Activated T-helper 2 cell treated with anti-CD3 and anti-CD28 coated beads, Interferon-gamma antibody, Interleukin-2, Interleukin-4, amounts not matched to agents 10 μg/mL and 5 μg/mL and 100 μg/mL, durations not matched to agents 14 hours and 24 hours and 36 hours (primary cell): ENCODE data around the gene PPP5C. TPM values are rescaled to one million over a fixed set of nuclear protein-coding genes. Genes with fewer than 3 reads are reported as not detected.

Source experiments
- DNase-seq: peaks from one replicate; pipeline ENCODE4 v3.0.0; 2021; ENCODE audit warnings: low spot score
- H3K27ac Mint-ChIP-seq: one replicate; pipeline ENCODE4 v1.8.0; 2021; ENCODE audit warnings: mixed read lengths
- H3K27me3 Mint-ChIP-seq: one replicate; pipeline ENCODE4 v1.8.0; 2021; ENCODE audit warnings: low read depth, mixed read lengths
- H3K36me3 Mint-ChIP-seq: one replicate; pipeline ENCODE4 v1.8.0; 2021; ENCODE audit warnings: low read depth, mixed read lengths
- H3K4me1 Mint-ChIP-seq: one replicate; pipeline ENCODE4 v1.8.0; 2021; ENCODE audit warnings: low read depth, mixed read lengths
- H3K4me3 Mint-ChIP-seq: one replicate; pipeline ENCODE4 v1.8.0; 2021; ENCODE audit warnings: low read depth, mild to moderate bottlenecking, moderate library complexity, mixed read lengths
- H3K9me3 Mint-ChIP-seq: one replicate; pipeline ENCODE4 v1.8.0; 2021; ENCODE audit warnings: mixed read lengths
- intact Hi-C: fragments of 100-400 bp; cut with micrococcal nuclease; formaldehyde crosslinking; loops from one replicate; pipeline ENCODE4 v1.15.1; 2023
- total RNA-seq: library from RNA; stranded (reverse); gene quantifications from 2 replicates; pipeline ENCODE4 v1.2.3, GENCODE V29; 2022

Gene PPP5C
- total RNA-seq, 1 donor from 2014 or later = 136 TPM

DNA sequence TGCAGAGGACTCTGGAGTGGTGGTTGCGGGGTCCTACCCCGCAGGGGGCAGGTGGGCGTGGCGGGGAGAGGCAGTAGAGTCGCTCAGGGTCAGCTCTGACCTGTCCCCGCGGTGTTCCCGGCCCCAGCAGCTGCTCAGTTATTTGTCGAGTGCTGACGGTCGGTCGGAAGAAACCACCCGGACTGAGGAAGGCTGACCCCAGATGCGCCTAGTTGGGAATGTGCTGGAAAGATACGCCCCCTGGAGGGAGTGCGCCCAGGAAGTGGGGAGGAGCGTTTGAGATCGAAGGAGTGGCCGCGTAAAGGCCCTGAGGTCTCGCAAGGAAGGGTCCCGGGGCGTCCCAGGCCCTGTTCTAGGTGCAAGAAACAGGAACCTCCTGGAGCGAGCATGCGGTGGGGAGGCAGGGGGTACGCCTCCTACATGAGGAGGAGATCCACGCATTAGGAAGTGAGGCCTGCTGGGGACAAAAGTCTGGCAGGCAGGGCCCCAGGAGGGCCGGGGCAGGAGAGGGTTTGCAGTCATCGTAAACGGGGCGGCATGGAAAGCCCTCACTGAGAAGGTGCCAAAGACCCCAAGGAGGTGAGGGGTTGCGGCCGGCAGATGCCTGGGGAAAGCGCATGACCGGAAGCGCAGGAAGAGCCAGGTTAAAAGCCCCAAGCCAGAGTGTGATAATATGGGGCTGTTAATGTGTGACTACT lies 57.3 kb downstream of the PPP5C start:
- no peaks in the 10 kb centered on the region for H3K9me3 Mint-ChIP-seq
- H3K36me3 Mint-ChIP-seq = no peaks in the 10 kb centered on the region
- H3K4me3 Mint-ChIP-seq = no peak overlapping the region
- intact Hi-C loops = no loop called here
- H3K4me1 Mint-ChIP-seq = peaks cover 7% of the 10 kb centered on the region
- H3K27me3 Mint-ChIP-seq = peaks cover 62% of the 10 kb centered on the region
- H3K27ac Mint-ChIP-seq = no peak overlapping the region
- no peak for DNase-seq

DNA sequence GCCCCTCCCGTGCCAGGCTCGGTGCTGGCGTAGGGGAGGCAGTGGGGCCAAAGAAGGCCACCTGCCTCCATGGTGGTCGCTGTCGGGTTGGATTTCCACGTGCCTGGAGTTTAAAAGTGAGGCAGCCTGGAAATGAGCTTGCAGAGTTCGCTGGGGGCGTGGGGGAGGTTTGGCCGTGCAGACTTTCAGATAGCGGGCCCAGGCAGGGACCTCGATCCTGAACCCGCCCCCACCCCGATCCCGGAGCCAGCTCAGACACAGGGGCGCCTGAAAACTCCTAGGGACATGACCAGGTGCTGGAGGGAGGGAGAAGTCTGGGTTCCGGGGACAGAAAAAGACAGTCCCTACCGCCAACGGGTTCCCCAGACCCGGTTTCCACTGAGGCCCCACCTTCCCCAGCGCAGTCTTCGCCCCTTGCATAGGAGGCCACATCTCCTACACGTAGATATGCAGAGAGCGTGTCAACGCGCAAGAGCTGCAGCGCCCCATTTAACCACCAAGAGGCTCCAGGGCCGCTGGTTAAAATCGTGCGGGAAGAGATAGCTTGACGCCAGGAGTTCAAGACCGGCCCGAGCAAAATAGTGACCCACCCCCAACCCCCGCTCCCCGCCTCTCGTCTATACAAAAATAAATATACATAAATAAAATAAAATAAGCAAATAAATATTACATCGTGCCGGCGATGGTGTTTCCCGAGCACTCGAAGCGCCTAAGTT lies 58.0 kb downstream of the PPP5C start:
- no peak overlapping the region for H3K4me3 Mint-ChIP-seq

DNA sequence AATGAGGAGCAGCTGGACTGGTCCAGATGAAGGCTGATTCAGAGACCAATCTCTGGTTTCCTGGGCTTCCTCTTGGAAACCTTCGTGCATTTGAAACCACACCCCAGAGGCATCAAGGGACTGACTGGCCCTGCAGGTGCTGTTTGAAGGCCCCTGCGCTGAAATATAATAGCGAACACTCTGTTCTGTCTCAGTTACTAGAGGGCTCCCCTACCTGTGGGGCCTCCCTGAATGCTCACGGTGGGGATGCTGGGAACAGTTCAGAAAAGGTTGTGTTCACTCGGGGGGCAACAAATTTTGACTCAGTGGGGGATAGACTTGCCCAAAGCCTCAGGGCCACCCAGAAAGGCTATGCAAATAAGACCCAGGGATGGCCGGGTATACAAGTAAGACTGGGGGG lies 60.1 kb downstream of the PPP5C start:
- Mint-ChIP-seq H3K36me3 (no peaks in the 10 kb centered on the region), H3K27me3 (peaks cover 71% of the 10 kb centered on the region), H3K4me3 (no peak overlapping the region), H3K4me1 (peaks cover 7% of the 10 kb centered on the region), H3K9me3 (no peaks in the 10 kb centered on the region), H3K27ac (no peak overlapping the region)
- DNase-seq = no peak
- intact Hi-C loops = no loop called here

More for the DNA sequence above, 58.0 kb downstream of the PPP5C start:
- no peak for DNase-seq
- Mint-ChIP-seq H3K36me3 (no peaks in the 10 kb centered on the region), H3K27ac (no peak overlapping the region), H3K4me1 (peaks cover 7% of the 10 kb centered on the region), H3K9me3 (no peaks in the 10 kb centered on the region), H3K27me3 (peaks cover 61% of the 10 kb centered on the region)
- intact Hi-C loops = no loop called here

DNA sequence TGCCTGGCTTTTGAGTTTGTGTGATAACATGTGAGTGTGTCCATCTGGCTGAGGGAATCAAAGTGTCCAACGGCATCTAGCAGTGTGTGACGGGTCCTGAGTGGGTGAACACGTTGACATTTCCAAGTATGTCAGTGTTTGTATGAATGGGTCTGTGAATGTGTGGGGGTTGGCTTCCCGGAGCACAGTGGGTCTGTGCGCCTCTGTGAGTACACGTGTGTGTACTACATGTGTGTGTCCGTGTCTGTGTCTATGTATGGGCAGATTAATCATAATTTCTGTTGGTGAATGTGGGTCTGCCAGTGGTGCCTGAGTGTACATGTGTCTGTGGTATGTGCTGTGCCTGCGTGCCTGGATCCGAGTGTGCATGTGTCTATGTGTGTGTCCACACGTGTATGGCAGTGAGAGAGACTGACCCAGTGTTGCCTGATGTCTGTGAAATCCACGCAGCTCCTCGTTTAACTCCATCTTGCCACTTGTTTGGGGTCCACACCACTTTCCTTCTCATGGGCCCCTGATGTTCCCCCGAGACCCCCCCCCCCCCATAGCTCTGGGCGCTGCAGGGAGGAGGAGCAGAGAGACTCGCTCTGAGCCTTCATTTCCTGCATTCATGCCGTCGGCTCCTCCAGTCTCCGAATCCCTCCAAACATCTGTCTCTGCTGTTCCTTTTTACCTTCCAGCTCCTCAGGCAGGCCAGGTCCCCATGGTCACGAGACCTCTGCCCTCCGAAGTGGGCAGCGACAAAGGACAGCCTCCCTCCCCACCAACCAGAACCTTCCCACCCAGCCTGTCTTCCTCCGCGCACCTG lies 61.2 kb downstream of the PPP5C start:
- H3K27me3 Mint-ChIP-seq = peaks cover 76% of the 10 kb centered on the region
- no peaks in the 10 kb centered on the region for H3K36me3 Mint-ChIP-seq
- intact Hi-C loops = no loop called here
- H3K9me3 Mint-ChIP-seq = no peaks in the 10 kb centered on the region
- H3K27ac Mint-ChIP-seq = no peak overlapping the region
- no peak overlapping the region for H3K4me3 Mint-ChIP-seq
- DNase-seq = no peak
- peaks cover 5% of the 10 kb centered on the region for H3K4me1 Mint-ChIP-seq

DNA sequence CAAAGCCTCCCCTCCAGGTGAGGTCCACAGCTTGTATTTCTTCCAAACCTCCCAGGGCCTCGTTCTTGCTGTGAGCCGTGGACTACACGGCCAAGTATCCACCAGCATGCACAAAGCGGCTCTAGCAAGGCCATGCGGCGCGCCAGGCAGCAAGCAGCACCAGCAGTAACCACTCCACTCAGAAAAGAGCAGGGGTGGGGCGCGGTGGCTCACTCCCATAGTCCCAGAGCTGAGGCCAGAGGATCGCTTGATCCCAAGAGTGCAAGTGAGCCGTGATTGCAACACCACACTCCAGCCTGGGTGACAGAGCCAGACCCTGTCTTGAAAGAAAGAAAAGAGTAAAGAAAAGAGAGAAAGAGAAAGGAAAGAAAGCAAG lies 61.8 kb downstream of the PPP5C start:
- H3K9me3 Mint-ChIP-seq = no peaks in the 10 kb centered on the region
- H3K27me3 Mint-ChIP-seq = peaks cover 75% of the 10 kb centered on the region
- DNase-seq = no peak
- no peak overlapping the region for H3K4me3 Mint-ChIP-seq
- H3K4me1 Mint-ChIP-seq = peaks cover 5% of the 10 kb centered on the region
- H3K27ac Mint-ChIP-seq = no peak overlapping the region
- no peaks in the 10 kb centered on the region for H3K36me3 Mint-ChIP-seq
- intact Hi-C loops = no loop called here

DNA sequence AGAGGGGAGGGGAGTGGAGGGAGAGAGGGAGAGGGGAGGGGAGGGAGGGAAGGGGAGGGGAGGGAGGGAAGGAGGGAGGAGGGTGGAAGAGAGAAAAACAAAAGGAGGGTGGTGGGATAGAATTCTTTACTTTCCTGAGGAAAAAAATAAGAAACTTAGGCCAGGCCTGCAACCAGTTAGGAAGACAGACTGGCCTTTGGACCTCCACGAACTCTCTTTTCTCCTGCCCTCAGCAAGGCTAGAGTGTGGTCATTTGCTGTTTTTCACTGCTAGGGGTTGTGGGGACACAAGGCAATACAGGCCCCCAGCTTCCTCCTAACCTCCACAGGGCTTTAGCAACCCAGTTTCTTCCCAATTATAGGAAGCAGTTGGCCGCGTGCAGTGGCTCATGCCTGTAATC lies 62.3 kb downstream of the PPP5C start:
- Mint-ChIP-seq H3K27me3 (peaks cover 75% of the 10 kb centered on the region), H3K9me3 (no peaks in the 10 kb centered on the region), H3K27ac (no peak overlapping the region), H3K36me3 (no peaks in the 10 kb centered on the region), H3K4me3 (no peak overlapping the region), H3K4me1 (peaks cover 3% of the 10 kb centered on the region)
- intact Hi-C loops = no loop called here
- DNase-seq = no peak

DNA sequence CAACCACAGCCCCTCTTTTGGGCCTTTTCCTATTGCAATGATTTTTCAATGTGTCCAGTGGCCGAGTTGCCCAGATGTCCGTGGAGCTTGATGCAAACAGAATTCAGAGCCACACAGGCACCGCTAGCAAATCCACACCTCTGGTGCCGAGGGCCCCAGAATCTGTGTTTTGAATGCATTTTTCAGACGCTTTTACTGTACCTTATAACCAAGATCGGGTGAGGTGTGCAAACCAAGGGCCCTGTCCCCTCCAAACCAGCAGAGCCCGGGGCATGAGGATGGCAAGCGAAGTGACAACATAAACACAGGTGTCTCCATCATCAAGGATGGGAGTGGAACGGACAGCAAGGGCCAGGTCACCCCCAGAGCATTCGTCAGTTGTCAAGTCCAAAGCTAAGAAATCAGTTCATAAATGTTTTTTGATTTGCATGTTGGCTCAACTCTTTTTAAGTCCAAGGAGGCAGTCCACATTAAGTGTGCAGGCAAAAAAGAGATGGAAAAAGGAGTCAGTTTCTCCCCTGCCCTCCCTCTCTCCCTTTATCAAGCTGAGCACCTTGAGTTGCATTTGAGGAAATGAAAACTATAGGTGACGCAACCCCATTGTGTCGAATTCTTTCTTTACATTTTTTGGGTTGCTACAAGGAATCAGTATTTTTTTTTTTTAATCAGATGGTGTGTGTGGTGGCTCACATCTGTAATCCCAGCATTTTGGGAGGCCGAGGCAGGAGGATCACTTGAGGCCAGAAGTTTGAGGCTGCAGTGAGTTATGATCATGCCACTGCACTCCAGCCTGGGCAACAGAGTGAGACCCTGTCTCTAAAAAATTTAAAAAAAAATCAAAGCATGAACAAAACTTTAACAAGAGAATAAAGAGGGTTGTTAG lies 63.6 kb downstream of the PPP5C start:
- Mint-ChIP-seq H3K27me3 (peaks cover 70% of the 10 kb centered on the region), H3K27ac (no peak overlapping the region), H3K4me1 (no peaks in the 10 kb centered on the region), H3K9me3 (no peaks in the 10 kb centered on the region), H3K4me3 (no peak overlapping the region), H3K36me3 (no peaks in the 10 kb centered on the region)
- no peak for DNase-seq
- intact Hi-C loops = loop anchor here (5.0 kb wide), 1 partner anchor 333 kb away; no protein-coding TSS in a partner anchor

DNA sequence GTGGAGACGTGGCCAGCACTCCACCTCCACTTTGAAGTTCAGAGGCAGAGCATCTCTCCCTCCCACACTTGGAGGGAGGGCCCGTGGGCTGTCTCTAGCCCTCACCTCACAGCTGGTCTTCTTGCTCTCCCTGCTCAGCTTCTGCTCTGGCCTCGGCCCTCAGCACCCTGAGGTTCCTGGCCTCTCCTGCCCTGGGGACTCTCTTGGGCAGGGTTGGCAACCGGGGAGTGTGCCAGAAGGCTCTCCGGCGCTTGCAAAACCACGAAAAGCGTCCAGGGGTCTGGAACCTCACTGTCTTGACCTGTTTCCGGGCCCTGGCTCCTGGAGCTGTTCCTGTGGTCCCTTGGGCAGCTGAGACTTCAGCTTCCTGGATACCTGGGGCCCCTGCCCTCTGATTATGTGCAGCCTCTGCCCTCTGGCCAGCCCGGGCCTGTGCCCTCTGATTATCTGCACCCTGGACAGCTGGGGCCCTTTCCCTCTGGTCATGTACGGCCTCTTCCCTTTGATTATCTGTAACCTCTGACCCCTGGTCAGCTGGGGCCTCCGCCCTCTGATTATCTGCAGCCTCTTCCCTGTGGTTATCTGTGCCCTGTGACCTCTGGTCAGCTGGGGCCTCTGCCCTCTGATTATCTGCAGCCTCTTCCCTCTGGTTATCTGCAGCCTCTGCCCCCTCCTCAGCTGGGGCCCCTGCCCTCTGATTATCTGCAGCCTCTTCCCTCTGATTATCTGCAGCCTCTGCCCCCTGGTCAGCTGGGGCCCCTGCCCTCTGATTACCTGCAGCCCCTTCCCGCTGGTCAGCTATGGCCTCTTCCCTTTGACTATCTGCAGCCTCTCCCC lies 64.4 kb downstream of the PPP5C start:
- Mint-ChIP-seq H3K27ac (no peak overlapping the region), H3K9me3 (no peaks in the 10 kb centered on the region), H3K4me3 (no peak overlapping the region), H3K4me1 (no peaks in the 10 kb centered on the region), H3K27me3 (peaks cover 71% of the 10 kb centered on the region), H3K36me3 (no peaks in the 10 kb centered on the region)
- DNase-seq = no peak
- intact Hi-C loops = loop anchor here (5.0 kb wide), 1 partner anchor 334 kb away; no protein-coding TSS in a partner anchor

DNA sequence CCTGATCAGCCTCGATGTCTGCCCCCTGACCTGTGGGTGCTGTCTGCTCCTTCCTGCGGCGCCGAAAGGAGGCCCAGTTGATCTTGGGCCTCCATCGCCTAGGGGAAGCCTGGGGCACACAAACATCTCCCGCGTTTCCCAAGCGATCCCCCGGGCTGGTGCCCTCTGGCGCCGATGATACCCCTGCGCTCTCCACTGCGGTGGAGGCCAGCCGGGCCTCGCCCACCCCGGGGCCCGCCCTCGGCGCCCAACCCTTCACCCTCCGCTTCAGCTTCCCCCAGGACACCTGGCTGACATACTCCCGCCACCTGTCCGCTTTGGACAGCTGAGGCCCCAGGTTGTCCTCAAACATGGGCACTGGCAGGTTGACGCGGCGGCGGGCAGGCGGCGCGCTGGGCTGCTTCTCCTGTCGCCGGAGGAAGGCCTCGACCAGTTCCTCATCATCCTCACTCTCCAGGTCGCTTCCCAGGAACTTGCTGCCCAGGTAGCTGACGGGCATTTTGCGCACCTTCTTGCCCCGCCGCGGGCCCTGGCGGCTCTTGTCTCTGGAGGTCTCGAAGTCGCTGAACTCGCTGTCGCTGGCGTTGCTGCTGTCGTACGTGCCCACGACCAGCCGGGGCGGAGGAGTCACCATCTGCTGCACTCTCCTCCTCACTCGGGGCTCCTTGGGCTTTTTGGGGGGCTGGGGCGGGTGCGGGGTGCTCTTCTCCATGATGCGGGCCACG lies 65.2 kb downstream of the PPP5C start:
- intact Hi-C loops = loop anchor here (5.0 kb wide), 1 partner anchor 335 kb away; no protein-coding TSS in a partner anchor
- Mint-ChIP-seq H3K4me1 (no peaks in the 10 kb centered on the region), H3K27ac (no peak overlapping the region), H3K9me3 (no peaks in the 10 kb centered on the region), H3K36me3 (no peaks in the 10 kb centered on the region), H3K27me3 (peaks cover 69% of the 10 kb centered on the region), H3K4me3 (no peak overlapping the region)
- no peak for DNase-seq

DNA sequence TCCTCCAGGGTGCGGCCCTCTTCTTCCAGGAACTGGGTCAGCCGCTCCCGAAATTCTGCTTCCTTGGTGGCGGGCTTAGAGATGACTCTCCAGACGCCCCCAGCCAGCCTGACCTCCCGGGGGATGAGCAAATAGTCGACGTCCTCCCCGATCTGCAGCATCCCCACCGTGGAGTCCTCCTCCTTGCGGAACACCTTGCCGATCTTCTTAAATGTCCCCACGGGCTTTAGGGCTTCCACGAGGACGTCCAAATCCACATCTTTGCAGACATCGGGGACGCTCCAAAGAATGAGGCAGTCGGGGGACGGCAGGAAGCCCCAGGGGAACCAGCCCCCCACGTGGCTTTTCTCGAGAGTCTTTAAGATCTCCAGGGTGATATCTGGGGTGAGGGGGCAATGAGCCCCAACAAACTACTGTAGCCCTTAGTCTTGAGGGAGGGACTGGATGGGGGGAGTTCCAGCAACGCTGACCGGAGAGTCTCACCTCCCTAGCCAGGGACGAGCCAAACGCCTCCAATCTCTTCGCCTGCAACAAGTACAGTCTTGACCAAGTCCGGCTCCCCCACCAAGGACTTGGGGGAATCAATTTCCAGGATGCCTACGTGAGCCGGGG lies 65.9 kb downstream of the PPP5C start:
- Mint-ChIP-seq H3K27ac (no peak overlapping the region), H3K4me3 (no peak overlapping the region), H3K9me3 (no peaks in the 10 kb centered on the region), H3K27me3 (peaks cover 66% of the 10 kb centered on the region), H3K36me3 (no peaks in the 10 kb centered on the region), H3K4me1 (no peaks in the 10 kb centered on the region)
- DNase-seq = no peak
- intact Hi-C loops = loop anchor here (5.0 kb wide), 1 partner anchor 335 kb away; no protein-coding TSS in a partner anchor
